Gastrocnemius medialis (tissue), 4 donors: ENCODE data around the gene MEGF8.

Source experiments
- CTCF ChIP-seq, 5 experiments: fragments of 450-650 bp in 3 of 5; fragments of 200-600 bp in 2 of 5; sonication (generic) in 2 of 5; IDR thresholded peaks in 4 of 5; conservative IDR thresholded peaks in 1 of 5; 1 replicate in 4 of 5; 2 replicates in 1 of 5; pipeline ENCODE4 v1.5.1; 2016 to 2019; ENCODE audit warnings: antibody characterized with exemption in 5 of 5, mild to moderate bottlenecking in 3 of 5, moderate library complexity in 3 of 5
- POLR2A ChIP-seq, 2 donors: fragments of 450-650 bp; IDR thresholded peaks; one replicate each; pipeline ENCODE4 v1.6.1; 2017; ENCODE audit warnings: antibody characterized with exemption in 2 of 2, mild to moderate bottlenecking in 2 of 2, moderate library complexity in 2 of 2

- TF ChIP-seq POLR2A (IDR thresholded peaks at IDR 0.05) (no peak), CTCF (IDR thresholded peaks at IDR 0.05 in 4 of 5, conservative IDR thresholded peaks at IDR 0.05 in 1 of 5) (no peak)
Measured at GRCh38 chr19:42292042-42292960, 33.1 kb upstream of the MEGF8 start.
